NCI-H128 (cell line): ENCODE measurements around the gene TRIM72.
"Not testable (repeated sequence)": the region's sequence is repeated elsewhere in the genome, so short reads cannot be mapped to it uniquely, and the experiment has no call there.

Source experiments
- DNase-seq: peaks from one replicate; lab custom pipeline; 2025; ENCODE audit not compliant: unreplicated experiment; lab: John Stamatoyannopoulos, UW

Gene TRIM72

GRCh38 chr16:31190061-31190460 is 23.9 kb upstream of the TRIM72 start:
- DNase-seq: no peak

DNA sequence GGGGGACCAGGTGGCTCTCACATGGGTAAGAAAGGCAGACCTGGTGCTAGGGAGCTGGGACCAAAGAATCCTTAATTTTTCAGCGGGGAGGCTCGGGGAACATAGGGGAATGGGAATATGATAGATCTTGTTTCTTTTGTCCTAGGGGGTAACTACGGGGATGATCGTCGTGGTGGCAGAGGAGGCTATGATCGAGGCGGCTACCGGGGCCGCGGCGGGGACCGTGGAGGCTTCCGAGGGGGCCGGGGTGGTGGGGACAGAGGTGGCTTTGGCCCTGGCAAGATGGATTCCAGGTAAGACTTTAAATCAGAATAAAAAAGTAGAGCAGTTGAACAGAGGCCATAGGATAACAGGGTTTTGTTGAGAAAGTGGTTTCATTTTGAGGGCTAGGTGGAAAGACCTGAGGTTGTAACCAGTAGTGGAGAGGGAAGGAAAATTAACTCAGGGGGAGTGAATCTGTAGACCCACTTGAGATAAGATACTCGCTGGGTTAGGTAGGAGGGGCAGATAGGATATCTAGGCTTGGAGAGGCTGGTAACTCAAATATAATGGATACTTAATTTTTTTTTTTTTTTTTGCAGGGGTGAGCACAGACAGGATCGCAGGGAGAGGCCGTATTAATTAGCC is 23.0 kb upstream of the TRIM72 start:
- DNase-seq: no peak

DNA sequence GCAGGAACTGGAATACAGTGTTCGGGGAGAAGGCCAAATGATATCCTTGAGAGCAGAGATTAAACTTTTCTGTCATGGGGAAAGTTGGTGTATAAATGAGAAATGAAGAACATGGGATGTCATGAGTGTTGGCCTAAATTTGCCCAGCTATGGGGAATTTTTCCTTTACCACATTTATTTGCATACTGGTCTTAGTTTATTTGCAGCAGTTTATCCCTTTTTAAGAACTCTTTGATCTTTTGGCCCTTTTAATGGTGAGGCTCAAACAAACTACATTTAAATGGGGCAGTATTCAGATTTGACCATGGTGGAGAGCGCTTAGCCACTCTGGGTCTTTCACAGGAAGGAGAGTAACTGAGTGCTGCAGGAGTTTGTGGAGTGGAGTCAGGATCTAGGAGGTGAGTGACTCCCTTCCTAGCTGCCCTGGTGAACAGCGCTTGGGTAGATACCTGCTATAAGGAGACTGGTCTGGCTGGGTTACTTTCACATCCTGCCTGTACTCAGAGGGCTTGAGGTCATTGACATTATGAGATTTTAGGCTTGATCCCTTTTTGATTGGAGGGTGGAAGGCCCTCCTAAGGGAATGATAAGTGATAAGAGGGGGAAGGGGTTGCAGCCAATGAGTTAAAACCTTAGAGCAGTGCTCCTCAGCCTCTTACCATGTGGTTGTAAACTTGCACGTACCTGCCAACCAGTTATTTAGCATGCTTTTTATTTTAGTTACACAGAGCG is 22.1 kb upstream of the TRIM72 start:
- DNase-seq: no peak

GRCh38 chr16:31192856-31193642 is 20.9 kb upstream of the TRIM72 start:
- no peak for DNase-seq

- DNase-seq: no peak
These were observed 20.0 kb upstream of the TRIM72 start for GRCh38 chr16:31193874-31194273.

DNA sequence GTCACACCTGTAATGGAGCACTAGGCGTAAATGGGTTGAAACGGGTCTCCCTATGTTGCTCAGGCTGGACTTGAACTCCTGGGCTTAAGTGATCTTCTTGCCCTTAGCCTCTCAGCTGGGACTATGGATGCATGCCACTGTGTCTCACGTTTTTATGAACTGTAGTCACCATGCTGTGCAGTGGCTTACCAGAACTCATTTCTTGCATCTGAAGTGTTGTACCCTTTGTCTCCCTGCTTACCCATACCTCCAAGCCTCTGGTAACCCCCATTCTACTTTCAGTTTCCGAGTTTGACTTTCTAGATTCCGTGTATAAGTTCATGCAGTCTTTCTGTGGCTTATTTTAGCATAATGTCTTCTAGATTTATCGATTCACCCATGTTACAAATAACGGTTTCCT is 19.0 kb upstream of the TRIM72 start:
- no peak for DNase-seq

DNA sequence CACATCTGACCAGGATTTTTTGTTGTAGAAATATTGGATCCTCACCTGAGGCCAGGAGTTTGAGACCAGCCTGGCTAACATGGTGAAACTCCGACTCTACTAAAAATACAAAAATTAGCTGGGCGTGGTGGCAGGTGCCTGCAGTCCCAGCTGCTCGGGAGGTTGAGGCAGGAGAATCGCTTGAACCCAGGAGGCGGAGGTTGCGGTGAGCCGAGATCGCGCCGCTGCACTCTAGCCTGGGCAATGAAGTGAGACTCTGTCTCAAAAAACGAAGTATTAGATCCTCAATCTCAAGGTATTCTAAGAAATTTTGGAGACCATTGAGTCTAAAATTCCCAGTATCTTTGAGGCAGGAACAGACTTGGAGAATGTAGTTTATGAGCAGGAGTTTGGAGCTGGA is 18.1 kb upstream of the TRIM72 start:
- DNase-seq: not testable (repeated sequence)

GRCh38 chr16:31196324-31197088 is 17.4 kb upstream of the TRIM72 start:
- DNase-seq: no peak

DNA sequence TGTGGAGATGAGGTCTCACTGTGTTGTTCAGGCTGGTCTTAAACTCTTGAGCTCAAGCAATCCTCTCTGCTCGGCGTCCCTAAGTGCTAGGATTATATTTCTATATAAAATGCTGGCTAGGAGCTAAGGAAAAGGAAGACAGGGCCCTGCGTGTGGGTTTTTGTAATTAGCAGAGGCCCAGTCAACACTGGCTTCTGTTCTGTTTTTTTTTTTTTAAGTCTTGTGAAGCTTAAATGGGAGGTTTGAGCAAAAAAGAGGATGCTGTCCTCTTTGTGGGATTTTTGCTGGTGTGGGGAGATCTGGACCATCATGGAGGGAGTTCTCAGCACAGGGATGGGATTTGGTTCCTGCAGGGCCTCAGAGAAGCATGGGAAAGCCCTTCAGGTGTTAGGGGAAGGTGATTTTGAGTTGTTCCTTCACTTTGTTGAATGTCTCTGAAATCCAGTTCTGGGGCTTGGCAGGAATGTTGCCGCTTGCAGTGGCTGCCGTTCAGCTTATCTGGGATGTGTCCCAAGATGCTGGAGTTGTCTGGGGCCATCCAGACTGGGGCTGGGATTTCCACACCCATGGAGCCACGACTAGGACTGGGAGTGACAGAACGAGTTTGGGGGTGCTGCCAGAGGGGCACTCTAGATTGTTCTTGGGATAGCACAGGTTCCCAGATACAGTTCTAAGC is 15.6 kb upstream of the TRIM72 start:
- no peak for DNase-seq

DNA sequence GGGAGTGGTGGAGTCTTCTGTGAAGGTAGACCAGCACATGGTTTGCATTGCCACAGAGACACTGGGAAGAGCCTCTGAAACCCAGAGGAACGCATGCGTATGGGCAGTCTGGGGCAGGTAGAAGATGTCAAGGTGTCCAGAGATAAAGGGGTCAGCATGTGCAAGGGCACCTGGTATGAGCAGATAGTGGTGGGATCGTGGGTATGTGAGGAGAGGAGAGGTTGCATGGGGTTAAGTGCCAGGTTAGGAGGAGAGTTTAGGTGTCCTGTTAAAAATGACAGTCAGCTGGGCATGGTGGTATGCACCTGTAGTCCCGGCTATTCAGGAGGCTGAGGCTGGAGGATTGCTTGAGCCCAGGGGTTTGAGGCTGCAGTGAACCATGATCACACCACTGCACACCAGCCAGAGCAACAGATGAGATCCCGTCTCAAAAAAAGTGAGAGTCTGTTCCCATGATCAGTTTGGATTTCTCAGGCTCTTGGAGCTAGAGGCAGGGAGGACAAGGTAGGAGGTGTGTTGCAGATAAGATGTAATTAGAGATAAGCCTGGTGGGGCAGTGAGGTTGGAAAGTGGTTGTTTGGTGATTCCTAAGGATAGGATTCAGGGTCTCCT is 14.4 kb upstream of the TRIM72 start:
- DNase-seq: no peak

DNA sequence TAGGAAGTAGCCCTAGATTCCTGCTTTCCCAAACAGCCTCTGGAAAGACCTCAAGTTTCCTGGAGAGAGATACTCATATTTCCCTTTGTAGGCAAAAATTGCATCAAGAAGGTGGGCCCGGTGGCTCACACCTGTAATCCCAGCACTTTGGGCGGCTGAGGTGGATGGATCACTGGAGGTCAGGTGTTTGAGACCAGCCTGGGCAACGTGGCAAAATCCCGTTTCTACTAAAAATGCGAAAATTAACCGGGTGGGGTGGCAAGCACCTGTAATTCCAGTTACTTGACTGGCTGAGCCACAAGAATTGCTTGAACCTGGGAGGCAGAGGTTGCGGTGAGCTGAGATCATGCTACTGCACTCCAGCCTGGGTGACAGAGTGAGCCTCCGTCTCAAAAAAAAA is 13.8 kb upstream of the TRIM72 start:
- not testable (repeated sequence) for DNase-seq

- DNase-seq: no peak
These were observed 12.9 kb upstream of the TRIM72 start for GRCh38 chr16:31200821-31201568.

- DNase-seq: no peak
These were observed 12.1 kb upstream of the TRIM72 start for GRCh38 chr16:31201582-31202413.

- no peak for DNase-seq
These were observed 11.2 kb upstream of the TRIM72 start, which contains the start of gene PYCARD for GRCh38 chr16:31202414-31203375. TSS of gene PYCARD (minus strand) at chr16:31202760. CDS start at chr16:31202690, 70 bp downstream.

GRCh38 chr16:31204871-31205666 is 8.8 kb upstream of the TRIM72 start:
- no peak for DNase-seq

DNA sequence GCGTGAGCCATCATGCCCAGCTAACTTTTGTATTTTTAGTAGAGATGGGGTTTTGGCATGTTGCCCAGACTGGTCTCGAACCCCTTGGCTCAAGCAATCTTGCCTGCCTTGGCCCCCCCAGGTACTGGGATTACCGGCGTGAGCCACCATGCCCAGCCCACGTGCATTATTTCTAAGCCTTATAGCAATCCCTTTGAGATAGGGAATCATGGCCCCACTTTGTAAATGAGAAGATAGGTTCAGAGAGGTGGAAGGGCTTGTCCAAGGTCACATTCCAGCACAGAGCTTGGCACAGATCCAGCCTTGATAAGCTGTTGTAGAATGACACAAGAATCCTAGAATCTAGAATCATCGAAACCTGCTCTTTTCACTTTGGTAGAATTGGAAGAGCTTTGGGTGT is 7.1 kb upstream of the TRIM72 start:
- DNase-seq: no peak

- DNase-seq: no peak
These were observed 577 bp upstream of the TRIM72 start for GRCh38 chr16:31213342-31213741.
